Kidney (tissue), 14 donors: ENCODE results near the gene ADCY2. TPM values are rescaled to one million over a fixed set of nuclear protein-coding genes. Genes with fewer than 3 reads are reported as not detected.

Experiments
- DNase-seq, 5 donors: peaks; one replicate each; pipeline ENCODE4 v3.0.0-alpha.2; 2013 to 2020
- FAIRE-seq: peaks from 2 replicates; lab custom pipeline; 2012; peaks lifted over from hg19 to GRCh38; lab: Jason Lieb, UNC
- H3K27ac ChIP-seq, 2 donors: one replicate each; pipeline ENCODE4 v1.7.0; 2013; ENCODE audit warnings: low read depth in 2 of 2, low read length in 2 of 2, inconsistent platforms in 1 of 2
- H3K27me3 ChIP-seq: one replicate; pipeline ENCODE4 v1.7.1; 2013; ENCODE audit warnings: low read length, inconsistent platforms; ENCODE audit not compliant: control insufficient read depth, insufficient read depth
- H3K36me3 ChIP-seq, 3 donors: one replicate each; pipeline versions ENCODE4 v1.7.0 to v1.7.1; 2013; ENCODE audit warnings: low read length in 3 of 3, control low read depth in 1 of 3, inconsistent platforms in 1 of 3; ENCODE audit not compliant: insufficient read depth in 3 of 3, control insufficient read depth in 2 of 3
- H3K4me1 ChIP-seq, 3 donors: one replicate each; pipeline versions ENCODE4 v1.7.0 to v1.7.1; 2013; ENCODE audit warnings: low read length in 3 of 3, inconsistent platforms in 1 of 3, low read depth in 1 of 3; ENCODE audit not compliant: control insufficient read depth in 2 of 3, insufficient read depth in 2 of 3
- H3K4me3 ChIP-seq, 3 donors: one replicate each; pipeline versions ENCODE4 v1.7.0 to v1.8.1; 2013; ENCODE audit warnings: low read length in 3 of 3, control low read depth in 1 of 3, inconsistent platforms in 1 of 3
- H3K9ac ChIP-seq, 3 donors: one replicate each; pipeline versions ENCODE4 v1.7.0 to v1.7.1; 2013; ENCODE audit warnings: low read length in 3 of 3, control low read depth in 1 of 3, inconsistent platforms in 1 of 3
- H3K9me3 ChIP-seq, 3 donors: one replicate each; pipeline versions ENCODE4 v1.7.0 to v1.7.1; 2013; ENCODE audit warnings: low read length in 3 of 3, control low read depth in 1 of 3, inconsistent platforms in 1 of 3; ENCODE audit not compliant: control insufficient read depth in 2 of 3, insufficient read depth in 1 of 3
- intact Hi-C: fragments of 100-400 bp; cut with DNase I; formaldehyde crosslinking; loops from one replicate; pipeline ENCODE4 v1.11.1; 2022
- polyA plus RNA-seq: library from polyadenylated mRNA; stranded (reverse); fragments of 350-450 nt; fragmentation: Illumina TruSeq; extraction: RNeasy Lipid Tissue Mini Kit (QIAGEN cat#74804); gene quantifications from one replicate; pipeline ENCODE4 v1.2.3, GENCODE V29; 2014; ENCODE audit warnings: low read depth, low replicate concordance; ENCODE audit not compliant: insufficient read depth
- total RNA-seq: library from RNA; stranded (reverse); fragmentation: NEBNext Ultra II Directional; extraction: Animal tissue kit (Norgen Biotek cat#: 25700); gene quantifications from one replicate; pipeline ENCODE4 v1.2.1, GENCODE V29; 2021
- TF ChIP-seq, protein P1 (sequence below): IDR thresholded peaks from 3 replicates; pipeline ENCODE4 v1.5.1; 2012; ENCODE audit warnings: mild to moderate bottlenecking, moderate library complexity, borderline replicate concordance; ENCODE audit not compliant: insufficient read depth; ENCODE audit errors: extremely low read depth
- donor health status: control.
- donor health status: control.
- donor health status: control.
- donor health status: control.
- donor health status: control.
- donor health status: DM: yes; HTN: yes; CAD: no.
- donor health status: Normal renal cell carcinoma (clear cell type).

The ADCY2 gene
- total and polyA plus RNA-seq, 2 donors from 2014 or later = 0.17 to 2.2 TPM

DNA sequence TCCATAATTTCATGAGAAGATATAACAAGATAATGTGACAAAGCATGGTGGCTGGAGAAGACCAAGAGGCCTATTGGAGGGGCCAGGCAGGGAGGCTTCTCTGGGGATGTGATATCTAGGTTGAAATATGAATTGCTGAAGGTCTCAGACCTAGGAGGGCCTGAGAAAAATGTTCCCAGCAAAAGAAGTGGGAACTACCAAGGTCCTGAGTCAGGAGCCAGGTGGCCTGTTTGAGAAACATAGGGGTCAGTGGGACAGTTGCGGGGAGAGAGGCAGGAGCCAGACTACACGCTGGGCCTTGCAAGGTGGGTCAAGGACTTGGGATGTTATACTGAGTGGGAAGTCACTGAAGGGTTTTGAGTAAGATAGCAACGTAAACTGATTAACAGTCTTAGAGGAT is 238.9 kb downstream of the ADCY2 start:
- Histone ChIP-seq H3K4me1 (no peaks in the 10 kb centered on the region), H3K4me3 (no peak overlapping the region), H3K27ac (no peak overlapping the region), H3K27me3 (no peaks in the 10 kb centered on the region), H3K9me3 (no peaks in the 10 kb centered on the region), H3K9ac (no peak overlapping the region), H3K36me3 (no peaks in the 10 kb centered on the region)
- TF ChIP-seq, protein P1, sequence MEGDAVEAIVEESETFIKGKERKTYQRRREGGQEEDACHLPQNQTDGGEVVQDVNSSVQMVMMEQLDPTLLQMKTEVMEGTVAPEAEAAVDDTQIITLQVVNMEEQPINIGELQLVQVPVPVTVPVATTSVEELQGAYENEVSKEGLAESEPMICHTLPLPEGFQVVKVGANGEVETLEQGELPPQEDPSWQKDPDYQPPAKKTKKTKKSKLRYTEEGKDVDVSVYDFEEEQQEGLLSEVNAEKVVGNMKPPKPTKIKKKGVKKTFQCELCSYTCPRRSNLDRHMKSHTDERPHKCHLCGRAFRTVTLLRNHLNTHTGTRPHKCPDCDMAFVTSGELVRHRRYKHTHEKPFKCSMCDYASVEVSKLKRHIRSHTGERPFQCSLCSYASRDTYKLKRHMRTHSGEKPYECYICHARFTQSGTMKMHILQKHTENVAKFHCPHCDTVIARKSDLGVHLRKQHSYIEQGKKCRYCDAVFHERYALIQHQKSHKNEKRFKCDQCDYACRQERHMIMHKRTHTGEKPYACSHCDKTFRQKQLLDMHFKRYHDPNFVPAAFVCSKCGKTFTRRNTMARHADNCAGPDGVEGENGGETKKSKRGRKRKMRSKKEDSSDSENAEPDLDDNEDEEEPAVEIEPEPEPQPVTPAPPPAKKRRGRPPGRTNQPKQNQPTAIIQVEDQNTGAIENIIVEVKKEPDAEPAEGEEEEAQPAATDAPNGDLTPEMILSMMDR = no peak
- intact Hi-C loops = no loop called here
- FAIRE-seq (no peak), DNase-seq (no peak)

DNA sequence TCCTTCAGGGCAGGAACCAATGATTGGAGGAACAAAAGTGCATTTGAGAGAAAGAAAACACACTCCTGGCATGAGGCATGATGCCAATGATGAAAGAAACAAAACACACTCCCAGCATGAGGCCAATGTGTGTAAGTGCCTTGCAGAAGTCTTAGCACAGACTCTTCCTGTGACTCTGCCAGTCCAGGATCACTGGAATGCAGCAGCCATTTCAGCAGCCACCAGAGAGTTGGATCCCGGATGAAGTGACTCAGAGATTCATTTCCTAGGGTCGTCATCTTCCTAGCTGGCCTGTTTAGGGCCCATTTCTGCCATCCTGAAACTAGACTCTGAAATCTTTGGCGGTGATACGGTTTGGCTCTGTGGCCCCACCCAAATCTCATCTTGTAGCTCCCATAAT is 242.5 kb downstream of the ADCY2 start:
- Histone ChIP-seq H3K4me1 (no peaks in the 10 kb centered on the region), H3K9me3 (no peaks in the 10 kb centered on the region), H3K36me3 (no peaks in the 10 kb centered on the region), H3K27ac (no peak overlapping the region), H3K4me3 (no peak overlapping the region), H3K9ac (no peak overlapping the region), H3K27me3 (no peaks in the 10 kb centered on the region)
- no peak for DNase-seq
- TF ChIP-seq, protein P1 = no peak
- FAIRE-seq = no peak
- intact Hi-C loops = no loop called here

DNA sequence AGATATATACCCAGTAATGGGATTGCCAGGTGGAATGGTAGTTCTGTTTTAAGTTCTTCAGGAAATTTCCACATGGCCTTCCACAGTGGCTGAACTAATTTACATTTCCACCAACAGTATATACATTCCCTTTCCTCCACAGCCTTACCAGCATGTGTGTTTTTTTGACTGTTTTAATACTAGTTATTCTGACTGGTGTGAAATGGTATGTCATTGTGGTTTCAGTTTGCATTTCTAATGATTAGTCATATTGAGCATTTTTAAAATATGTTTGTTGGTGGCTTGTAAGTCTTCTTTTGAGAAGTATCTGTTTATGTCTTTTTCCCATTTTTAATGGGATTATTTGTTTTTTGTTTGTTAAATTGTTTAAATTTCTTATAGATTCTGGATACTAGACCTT is 246.1 kb downstream of the ADCY2 start:
- Histone ChIP-seq H3K4me1 (no peaks in the 10 kb centered on the region), H3K27ac (no peak overlapping the region), H3K9me3 (no peaks in the 10 kb centered on the region), H3K36me3 (no peaks in the 10 kb centered on the region), H3K4me3 (no peak overlapping the region), H3K27me3 (no peaks in the 10 kb centered on the region), H3K9ac (no peak overlapping the region)
- intact Hi-C loops = no loop called here
- no peak for DNase-seq
- FAIRE-seq = no peak
- TF ChIP-seq, protein P1 = no peak

DNA sequence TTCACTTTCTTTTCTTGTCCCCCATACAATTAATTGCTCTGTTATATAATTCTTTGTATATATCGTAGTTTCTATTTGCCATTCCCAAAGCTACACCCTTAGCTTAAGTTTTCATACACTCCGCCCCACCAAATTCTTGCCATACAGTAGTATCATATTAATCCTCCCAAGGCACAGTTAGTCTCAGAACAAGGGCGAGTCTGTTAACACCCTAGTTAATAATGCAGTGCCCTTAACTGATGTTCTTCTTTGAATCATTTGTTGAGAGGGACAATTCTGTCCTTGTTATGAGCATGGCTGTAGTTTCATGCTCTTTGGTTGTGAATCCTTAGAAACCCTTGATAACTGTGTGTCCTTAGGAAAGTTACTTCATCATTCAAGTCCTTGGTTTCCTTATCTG is 248.8 kb downstream of the ADCY2 start:
- no peaks in the 10 kb centered on the region for H3K36me3 ChIP-seq
- no peak overlapping the region for H3K9ac ChIP-seq
- no peaks in the 10 kb centered on the region for H3K4me1 ChIP-seq
- DNase-seq (no peak), FAIRE-seq (no peak)
- H3K27ac ChIP-seq = no peak overlapping the region
- TF ChIP-seq, protein P1 = no peak
- no peaks in the 10 kb centered on the region for H3K27me3 ChIP-seq
- H3K9me3 ChIP-seq = no peaks in the 10 kb centered on the region
- intact Hi-C loops = no loop called here
- H3K4me3 ChIP-seq = no peak overlapping the region
